Keratinocyte (primary cell): ENCODE measurements around the gene SPATA9. TPM values are rescaled to one million over a fixed set of nuclear protein-coding genes. Genes with fewer than 3 reads are reported as not detected.

Source experiments
- DNase-seq: peaks from one replicate; pipeline ENCODE4 v3.0.0-alpha.2; 2011; ENCODE audit warnings: low read depth, missing footprints, low spot score
- FAIRE-seq: peaks from 2 replicates; lab custom pipeline; 2011; peaks lifted over from hg19 to GRCh38; lab: Jason Lieb, UNC
- H2AFZ ChIP-seq: 2 replicates; pipeline ENCODE4 v1.6.0; 2012; ENCODE audit warnings: low read length, control low read depth, inconsistent platforms; ENCODE audit not compliant: control insufficient read depth
- H3K27ac ChIP-seq: 2 replicates; pipeline ENCODE4 v1.5.1; 2011; ENCODE audit warnings: low read length; ENCODE audit not compliant: control insufficient read depth, insufficient read depth
- H3K27me3 ChIP-seq: 3 replicates; pipeline ENCODE4 v1.6.0; 2011; ENCODE audit warnings: low read length; ENCODE audit not compliant: control insufficient read depth, insufficient read depth; ENCODE audit errors: extremely low read depth
- H3K36me3 ChIP-seq, 2 experiments: 2 replicates in 1 of 2; 3 replicates in 1 of 2; pipeline ENCODE4 v1.5.1; 2011; ENCODE audit warnings: low read length in 2 of 2, mild to moderate bottlenecking in 1 of 2; ENCODE audit not compliant: control insufficient read depth in 2 of 2, insufficient read depth in 2 of 2; ENCODE audit errors: extremely low read depth in 1 of 2
- H3K4me1 ChIP-seq: 3 replicates; pipeline ENCODE4 v1.5.1; 2011; ENCODE audit warnings: low read length; ENCODE audit not compliant: control insufficient read depth, insufficient read depth; ENCODE audit errors: extremely low read depth
- H3K4me2 ChIP-seq: 3 replicates; pipeline ENCODE4 v1.6.0; 2011; ENCODE audit warnings: low read depth, low read length; ENCODE audit not compliant: control insufficient read depth, insufficient read depth; ENCODE audit errors: extremely low read depth
- H3K4me3 ChIP-seq, 3 experiments: fragments of 200-600 bp in 1 of 3; sonication (generic) in 1 of 3; 2 replicates in 2 of 3; 3 replicates in 1 of 3; pipeline ENCODE4 v1.5.1; 2011 to 2016; ENCODE audit warnings: low read length in 3 of 3, mild to moderate bottlenecking in 3 of 3, control low read depth in 2 of 3, inconsistent platforms in 1 of 3, low read depth in 1 of 3, mixed read lengths in 1 of 3, mixed run types in 1 of 3, moderate library complexity in 1 of 3; ENCODE audit not compliant: control insufficient read depth in 2 of 3, insufficient read depth in 2 of 3; ENCODE audit errors: extremely low read depth in 1 of 3
- H3K79me2 ChIP-seq: 2 replicates; pipeline ENCODE4 v1.6.0; 2012; ENCODE audit warnings: low read length; ENCODE audit not compliant: control insufficient read depth, insufficient read depth
- H3K9ac ChIP-seq: 3 replicates; pipeline ENCODE4 v1.6.0; 2011; ENCODE audit warnings: low read length; ENCODE audit not compliant: control insufficient read depth, insufficient read depth; ENCODE audit errors: extremely low read depth
- H3K9me1 ChIP-seq: 3 replicates; pipeline ENCODE4 v1.6.0; 2011; ENCODE audit warnings: low read length; ENCODE audit not compliant: control insufficient read depth, insufficient read depth; ENCODE audit errors: extremely low read depth
- H3K9me3 ChIP-seq: 2 replicates; pipeline ENCODE4 v1.5.1; 2012; ENCODE audit warnings: low read depth, low read length; ENCODE audit not compliant: control insufficient read depth
- H4K20me1 ChIP-seq: 3 replicates; pipeline ENCODE4 v1.6.0; 2011; ENCODE audit warnings: low read length; ENCODE audit not compliant: control insufficient read depth, insufficient read depth; ENCODE audit errors: extremely low read depth
- EZH2 ChIP-seq: IDR thresholded peaks from one replicate; pipeline ENCODE4 v1.6.1; 2012; ENCODE audit warnings: inconsistent platforms, mild to moderate bottlenecking, low read length, moderate library complexity
- dilution Hi-C: fragments of 300-500 bp; cut with MboI; formaldehyde crosslinking; loops from one replicate; pipeline ENCODE4 v1.7.0; 2020; ENCODE audit warnings: low sequenced_read_pairs; ENCODE audit not compliant: extremely low pct_ligation_motif_present
- polyA plus RNA-seq, 5 experiments: library from polyadenylated mRNA; depleted of rRNA in 3 of 5; stranded (reverse) in 3 of 5; stranded (forward) in 1 of 5; unstranded in 1 of 5; fragments of >200 nt; gene quantifications; 1 replicate in 1 of 5; 2 replicates in 3 of 5; 3 replicates in 1 of 5; pipeline versions ENCODE4 v1.2.1 to v1.2.3, GENCODE V29; 2011 to 2012; ENCODE audit warnings: missing spikeins in 2 of 5, low read depth in 1 of 5, low replicate concordance in 1 of 5
- TF ChIP-seq, protein P1 (sequence below), 3 experiments: IDR thresholded peaks in 1 of 3; conservative IDR thresholded peaks in 1 of 3; optimal IDR thresholded peaks in 1 of 3; 2 replicates in 2 of 3; 3 replicates in 1 of 3; pipeline versions ENCODE3 to v1.5.1; 2011; ENCODE audit warnings: low read length in 3 of 3, mild to moderate bottlenecking in 3 of 3, moderate library complexity in 2 of 3, control low read depth in 1 of 3, inconsistent platforms in 1 of 3; ENCODE audit not compliant: insufficient read depth in 2 of 3; ENCODE audit errors: extremely low read depth in 1 of 3

SPATA9 gene
- polyA plus RNA-seq, 1 donor (not counting 4 experiments of a cell fraction or from before 2014, with no cell fraction given) = not detected

DNA sequence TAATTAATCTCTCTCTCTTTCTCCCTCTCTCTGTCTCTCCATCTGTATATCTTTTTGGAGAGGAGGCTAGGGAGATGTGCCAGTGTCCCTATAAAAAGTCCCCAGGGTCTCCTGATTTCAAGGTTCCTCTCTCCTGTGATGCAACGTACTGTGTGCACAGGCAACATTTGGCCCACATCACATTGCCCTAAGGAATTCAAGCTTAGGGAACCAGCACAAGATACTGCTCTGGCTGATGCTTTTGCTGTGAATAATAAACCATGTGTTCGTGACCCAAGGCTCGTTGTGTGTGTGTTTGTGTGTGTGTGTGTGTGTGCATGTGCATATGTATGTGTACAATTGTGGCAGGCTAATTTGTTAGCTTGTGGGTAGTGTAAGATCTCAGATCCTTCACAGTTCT is 9.7 kb downstream of the SPATA9 start:
- H3K9me3 ChIP-seq = no peaks in the 10 kb centered on the region
- no peaks in the 10 kb centered on the region for H4K20me1 ChIP-seq
- no peaks in the 10 kb centered on the region for H3K4me1 ChIP-seq
- DNase-seq = no peak
- no peak overlapping the region for H3K4me2 ChIP-seq
- no peak overlapping the region for H2AFZ ChIP-seq
- H3K9me1 ChIP-seq = no peaks in the 10 kb centered on the region
- H3K27me3 ChIP-seq = no peaks in the 10 kb centered on the region
- H3K36me3 ChIP-seq = no peaks in the 10 kb centered on the region
- dilution Hi-C loops = no loop called here
- no peak for TF ChIP-seq EZH2
- TF ChIP-seq, protein P1, sequence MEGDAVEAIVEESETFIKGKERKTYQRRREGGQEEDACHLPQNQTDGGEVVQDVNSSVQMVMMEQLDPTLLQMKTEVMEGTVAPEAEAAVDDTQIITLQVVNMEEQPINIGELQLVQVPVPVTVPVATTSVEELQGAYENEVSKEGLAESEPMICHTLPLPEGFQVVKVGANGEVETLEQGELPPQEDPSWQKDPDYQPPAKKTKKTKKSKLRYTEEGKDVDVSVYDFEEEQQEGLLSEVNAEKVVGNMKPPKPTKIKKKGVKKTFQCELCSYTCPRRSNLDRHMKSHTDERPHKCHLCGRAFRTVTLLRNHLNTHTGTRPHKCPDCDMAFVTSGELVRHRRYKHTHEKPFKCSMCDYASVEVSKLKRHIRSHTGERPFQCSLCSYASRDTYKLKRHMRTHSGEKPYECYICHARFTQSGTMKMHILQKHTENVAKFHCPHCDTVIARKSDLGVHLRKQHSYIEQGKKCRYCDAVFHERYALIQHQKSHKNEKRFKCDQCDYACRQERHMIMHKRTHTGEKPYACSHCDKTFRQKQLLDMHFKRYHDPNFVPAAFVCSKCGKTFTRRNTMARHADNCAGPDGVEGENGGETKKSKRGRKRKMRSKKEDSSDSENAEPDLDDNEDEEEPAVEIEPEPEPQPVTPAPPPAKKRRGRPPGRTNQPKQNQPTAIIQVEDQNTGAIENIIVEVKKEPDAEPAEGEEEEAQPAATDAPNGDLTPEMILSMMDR (optimal IDR thresholded peaks at IDR 0.05 in 1 of 3, IDR thresholded peaks at IDR 0.05 in 1 of 3, conservative IDR thresholded peaks at IDR 0.05 in 1 of 3; ENCODE audit: extremely low read depth in 1 of 3, insufficient read depth in 2 of 3, low read length in 3 of 3) = no peak
- FAIRE-seq = no peak
- no peaks in the 10 kb centered on the region for H3K79me2 ChIP-seq
- H3K4me3 ChIP-seq = no peak overlapping the region
- H3K27ac ChIP-seq = no peak overlapping the region
- H3K9ac ChIP-seq = no peak overlapping the region

DNA sequence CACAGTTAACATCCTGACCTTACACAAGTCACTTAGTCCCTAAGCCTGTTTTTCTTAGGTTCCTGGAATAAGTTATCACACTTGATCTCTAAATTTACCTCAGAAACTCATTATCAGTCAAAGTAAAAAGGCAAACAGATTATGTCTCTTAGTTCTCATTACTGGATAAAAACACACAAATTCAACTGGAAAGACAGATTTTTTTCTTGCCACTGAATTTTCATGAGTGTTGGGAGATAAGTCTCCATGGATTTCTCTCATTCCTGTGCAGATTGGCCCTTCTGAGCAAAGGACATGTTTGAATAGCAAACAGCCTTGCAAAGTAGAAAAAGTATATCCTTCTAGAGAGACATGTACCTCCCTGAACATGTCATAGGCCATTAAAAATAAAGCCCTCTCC is 10.2 kb downstream of the SPATA9 start:
- dilution Hi-C loops = no loop called here
- Histone ChIP-seq H3K9me3 (no peaks in the 10 kb centered on the region), H4K20me1 (no peaks in the 10 kb centered on the region), H3K79me2 (no peaks in the 10 kb centered on the region), H3K9ac (no peak overlapping the region), H3K27ac (no peak overlapping the region), H3K4me3 (no peak overlapping the region), H2AFZ (no peak overlapping the region), H3K4me1 (no peaks in the 10 kb centered on the region), H3K27me3 (no peaks in the 10 kb centered on the region), H3K36me3 (no peaks in the 10 kb centered on the region), H3K9me1 (no peaks in the 10 kb centered on the region), H3K4me2 (no peak overlapping the region)
- no peak for DNase-seq
- no peak for FAIRE-seq
- no peak for TF ChIP-seq EZH2
- TF ChIP-seq, protein P1 (optimal IDR thresholded peaks at IDR 0.05 in 1 of 3, IDR thresholded peaks at IDR 0.05 in 1 of 3, conservative IDR thresholded peaks at IDR 0.05 in 1 of 3; ENCODE audit: extremely low read depth in 1 of 3, insufficient read depth in 2 of 3, low read length in 3 of 3) = no peak
